ENCODE measurements around the gene ATAD3C.

Gene ATAD3C, protein sequence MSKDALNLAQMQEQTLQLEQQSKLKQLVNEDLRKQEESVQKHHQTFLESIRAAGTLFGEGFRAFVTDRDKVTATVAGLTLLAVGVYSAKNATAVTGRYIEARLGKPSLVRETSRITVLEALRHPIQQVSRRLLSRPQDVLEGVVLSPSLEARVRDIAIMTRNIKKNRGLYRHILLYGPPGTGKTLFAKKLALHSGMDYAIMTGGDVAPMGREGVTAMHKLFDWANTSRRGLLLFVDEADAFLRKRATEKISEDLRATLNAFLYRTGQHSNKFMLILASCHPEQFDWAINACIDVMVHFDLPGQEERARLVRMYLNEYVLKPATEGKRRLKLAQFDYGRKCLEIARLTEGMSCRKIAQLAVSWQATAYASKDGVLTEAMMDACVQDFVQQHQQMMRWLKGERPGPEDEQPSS

DNA sequence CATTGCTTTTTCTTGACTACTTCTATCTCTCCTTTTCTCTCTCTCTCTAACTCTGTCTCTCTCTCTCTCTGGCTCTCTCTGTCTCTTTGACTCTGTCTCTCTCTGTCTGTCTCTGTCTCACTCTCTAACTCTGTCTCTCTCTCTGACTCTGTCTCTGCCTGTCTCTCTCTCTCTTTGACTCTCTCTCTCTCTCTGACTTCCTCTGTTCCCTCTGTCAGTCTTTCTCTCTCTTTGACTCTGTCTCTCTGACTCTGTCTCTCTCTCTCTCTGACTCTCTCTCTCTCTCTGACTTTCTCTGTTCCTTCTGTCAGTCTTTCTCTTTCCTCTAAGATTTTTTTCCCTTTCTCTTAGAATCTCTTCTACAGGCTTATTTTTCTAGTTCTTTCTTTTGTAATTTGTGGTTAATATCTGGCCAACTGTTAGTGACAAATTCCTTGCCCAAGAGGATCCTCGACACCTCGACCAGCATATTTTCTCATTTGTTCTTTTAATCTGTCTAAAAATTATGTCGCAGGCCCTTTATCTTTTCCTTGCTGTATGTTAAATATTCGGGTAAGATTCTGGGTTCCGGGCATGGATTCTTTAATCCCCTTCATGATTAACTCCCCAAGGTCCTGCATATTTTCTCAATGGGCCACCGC, at the start of gene ATAD3C:
Gene ATAD3C, plus strand, starts transcription at position 591 of the 641 bp plus-strand sequence. CDS start 995 bp downstream, outside the sequence.
- H3K27ac ChIP-seq, result no peak within 1 kb of the TSS
- TF ChIP-seq, protein P1, sequence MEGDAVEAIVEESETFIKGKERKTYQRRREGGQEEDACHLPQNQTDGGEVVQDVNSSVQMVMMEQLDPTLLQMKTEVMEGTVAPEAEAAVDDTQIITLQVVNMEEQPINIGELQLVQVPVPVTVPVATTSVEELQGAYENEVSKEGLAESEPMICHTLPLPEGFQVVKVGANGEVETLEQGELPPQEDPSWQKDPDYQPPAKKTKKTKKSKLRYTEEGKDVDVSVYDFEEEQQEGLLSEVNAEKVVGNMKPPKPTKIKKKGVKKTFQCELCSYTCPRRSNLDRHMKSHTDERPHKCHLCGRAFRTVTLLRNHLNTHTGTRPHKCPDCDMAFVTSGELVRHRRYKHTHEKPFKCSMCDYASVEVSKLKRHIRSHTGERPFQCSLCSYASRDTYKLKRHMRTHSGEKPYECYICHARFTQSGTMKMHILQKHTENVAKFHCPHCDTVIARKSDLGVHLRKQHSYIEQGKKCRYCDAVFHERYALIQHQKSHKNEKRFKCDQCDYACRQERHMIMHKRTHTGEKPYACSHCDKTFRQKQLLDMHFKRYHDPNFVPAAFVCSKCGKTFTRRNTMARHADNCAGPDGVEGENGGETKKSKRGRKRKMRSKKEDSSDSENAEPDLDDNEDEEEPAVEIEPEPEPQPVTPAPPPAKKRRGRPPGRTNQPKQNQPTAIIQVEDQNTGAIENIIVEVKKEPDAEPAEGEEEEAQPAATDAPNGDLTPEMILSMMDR (IDR thresholded peaks at IDR 0.05), result no peak
- no peak for TF ChIP-seq ZFX (IDR thresholded peaks at IDR 0.05; ENCODE audit: borderline replicate concordance)

DNA sequence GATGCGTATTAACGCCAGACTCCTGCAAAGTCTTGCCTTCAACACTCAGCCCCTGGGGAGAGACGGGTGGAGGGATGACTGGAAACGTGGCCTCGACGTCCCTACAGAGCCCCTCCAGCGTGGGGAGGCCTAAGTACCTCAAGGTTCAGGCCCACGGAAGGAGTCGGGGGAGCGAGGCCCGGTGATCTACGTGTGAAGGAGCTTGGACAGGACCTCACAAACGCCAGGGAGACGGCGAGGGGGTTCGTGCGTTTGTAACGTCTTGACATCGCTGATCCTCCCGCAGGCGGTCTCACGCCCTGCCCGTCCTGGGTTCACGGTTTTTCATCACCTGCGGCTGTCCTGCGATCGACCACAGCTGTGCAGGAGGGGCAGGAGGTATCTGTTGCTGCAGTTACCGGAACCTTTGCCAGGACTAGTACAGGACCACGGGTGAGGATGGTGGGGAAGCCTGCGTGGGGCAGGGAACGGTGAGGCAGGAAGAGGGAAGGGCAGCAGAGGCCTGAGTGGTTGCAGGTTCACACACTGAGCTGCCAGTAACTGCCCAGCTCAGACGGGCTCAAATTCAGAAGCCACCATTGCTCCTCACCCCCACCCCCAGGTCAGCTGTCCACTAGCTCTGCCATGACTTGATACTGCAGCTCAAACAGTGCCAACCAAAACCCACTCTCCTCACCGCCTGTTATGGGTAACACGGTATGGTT, 49.5 kb upstream of the ATAD3C start:
- TF ChIP-seq ZFX (IDR thresholded peaks at IDR 0.05; ENCODE audit: borderline replicate concordance), result no peak
- TF ChIP-seq, protein P1 (IDR thresholded peaks at IDR 0.05), result no peak
- H3K27ac ChIP-seq, result peak overlapping the region; percentile 80

DNA sequence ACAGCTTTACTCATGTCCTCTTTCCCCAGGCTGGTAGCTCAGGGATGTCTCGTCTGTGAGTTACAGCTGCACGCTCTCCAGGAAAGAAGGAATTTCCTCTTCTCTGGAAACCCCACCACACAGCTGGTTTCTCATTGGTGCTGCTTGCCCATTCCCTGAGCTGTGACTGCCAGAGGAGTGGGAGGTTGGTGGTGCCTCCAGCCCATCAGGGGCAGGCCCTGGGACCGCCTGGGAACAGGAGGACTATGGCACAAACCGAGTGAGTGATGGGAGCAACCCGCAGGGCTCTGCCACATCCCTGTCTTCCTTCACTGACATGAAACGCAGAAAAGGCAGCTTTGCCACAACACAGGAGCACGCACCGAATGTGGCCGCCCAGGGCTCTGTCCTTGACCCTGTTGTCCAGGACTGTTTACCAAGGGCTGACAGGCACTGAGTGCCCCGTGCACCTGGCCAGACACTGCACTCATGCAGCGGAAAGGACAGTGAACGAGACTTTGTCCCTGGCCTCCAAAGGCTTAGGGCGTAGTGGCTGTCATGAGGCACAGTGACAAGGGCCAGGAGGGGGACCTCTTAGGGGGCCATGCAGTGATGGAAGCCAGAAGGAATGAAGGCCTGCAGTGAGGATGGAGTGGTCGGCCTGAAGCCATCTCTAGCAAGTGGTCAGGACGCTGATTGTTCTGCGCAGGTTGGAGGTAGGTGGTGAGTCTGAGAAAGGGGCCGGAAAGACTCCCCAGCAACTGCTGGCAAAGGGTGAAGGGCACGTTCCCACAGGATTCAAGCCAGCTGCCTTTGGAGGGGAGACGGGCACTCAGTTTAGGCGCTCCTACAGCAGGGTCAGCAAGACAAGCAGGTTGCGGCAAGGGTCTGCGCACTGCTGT, 48.7 kb upstream of the ATAD3C start:
- peak overlapping the region; percentile 80 for H3K27ac ChIP-seq
- TF ChIP-seq, protein P1 (IDR thresholded peaks at IDR 0.05), result no peak
- no peak for TF ChIP-seq ZFX (IDR thresholded peaks at IDR 0.05; ENCODE audit: borderline replicate concordance)

DNA sequence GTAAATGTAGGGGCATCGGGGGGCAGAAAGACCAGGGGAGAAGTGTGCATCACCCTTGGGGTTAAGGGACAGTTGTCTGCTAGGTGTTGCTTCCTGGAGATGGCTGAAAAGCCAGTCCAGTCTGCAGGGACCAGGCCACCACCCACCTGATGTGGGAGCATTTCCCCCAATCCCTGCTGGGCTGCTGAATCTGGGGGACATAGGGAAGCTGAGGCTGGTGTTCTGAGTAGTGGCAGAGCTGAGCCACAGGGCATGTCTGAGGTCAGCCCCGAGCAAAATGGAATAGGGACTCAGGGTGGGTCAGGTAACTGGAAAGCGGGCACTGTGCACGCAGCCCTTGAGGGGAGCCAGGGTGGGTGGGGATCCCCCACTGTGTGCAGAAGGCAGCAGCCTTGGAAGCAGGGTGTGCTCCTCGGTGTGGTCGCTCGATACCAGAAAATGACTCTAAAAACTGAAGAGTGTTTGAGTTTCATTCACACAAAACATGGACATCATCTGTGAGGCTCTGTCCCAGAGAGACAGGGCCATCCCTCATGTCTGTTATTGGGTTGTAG, 48.0 kb upstream of the ATAD3C start:
- TF ChIP-seq, protein P1 (IDR thresholded peaks at IDR 0.05), result no peak
- TF ChIP-seq ZFX (IDR thresholded peaks at IDR 0.05; ENCODE audit: borderline replicate concordance), result no peak
- peak overlapping the region; percentile 80 for H3K27ac ChIP-seq

DNA sequence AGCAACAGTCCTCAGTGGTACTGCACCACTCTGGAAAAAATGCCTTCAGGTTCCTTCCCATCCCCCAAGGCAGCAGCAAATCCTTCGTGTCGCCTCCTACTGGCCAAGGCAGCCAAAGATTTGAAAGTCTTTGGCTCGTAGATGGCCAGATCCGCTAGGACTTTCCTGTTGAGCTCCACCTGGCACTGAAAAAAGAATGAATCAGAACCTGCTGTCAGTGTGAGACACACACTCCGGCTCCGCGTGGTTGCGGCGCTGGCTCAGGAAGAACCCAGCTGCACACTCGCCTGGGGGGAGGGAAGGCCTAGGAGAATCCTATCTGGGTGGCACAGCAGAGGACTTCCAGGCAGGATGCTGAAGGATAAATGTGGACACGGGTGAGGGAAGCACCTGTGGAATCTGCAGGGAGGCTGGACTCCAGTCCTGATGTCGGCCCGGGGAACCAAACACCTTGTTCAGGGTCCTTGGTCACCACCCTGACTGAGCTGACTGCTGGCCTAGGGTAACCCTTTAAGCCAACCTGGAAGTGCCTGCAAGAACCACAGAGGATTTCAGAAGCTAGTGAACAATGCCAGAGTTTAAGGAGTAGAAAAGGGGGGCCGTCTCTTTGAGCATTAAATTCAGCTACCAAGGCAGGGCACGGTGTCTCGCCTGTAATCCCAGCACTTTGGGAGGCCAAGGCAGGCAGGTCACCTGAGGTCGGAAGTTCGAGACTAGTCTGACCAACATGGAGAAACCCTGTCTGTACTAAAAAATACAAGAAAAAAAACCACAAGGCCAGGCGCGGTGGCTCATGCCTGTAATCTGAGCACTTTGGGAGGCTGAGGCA, 47.2 kb upstream of the ATAD3C start:
- H3K27ac ChIP-seq, result peak overlapping the region; percentile 80
- no peak for TF ChIP-seq ZFX (IDR thresholded peaks at IDR 0.05; ENCODE audit: borderline replicate concordance)
- TF ChIP-seq, protein P1 (IDR thresholded peaks at IDR 0.05), result peak; percentile 87

DNA sequence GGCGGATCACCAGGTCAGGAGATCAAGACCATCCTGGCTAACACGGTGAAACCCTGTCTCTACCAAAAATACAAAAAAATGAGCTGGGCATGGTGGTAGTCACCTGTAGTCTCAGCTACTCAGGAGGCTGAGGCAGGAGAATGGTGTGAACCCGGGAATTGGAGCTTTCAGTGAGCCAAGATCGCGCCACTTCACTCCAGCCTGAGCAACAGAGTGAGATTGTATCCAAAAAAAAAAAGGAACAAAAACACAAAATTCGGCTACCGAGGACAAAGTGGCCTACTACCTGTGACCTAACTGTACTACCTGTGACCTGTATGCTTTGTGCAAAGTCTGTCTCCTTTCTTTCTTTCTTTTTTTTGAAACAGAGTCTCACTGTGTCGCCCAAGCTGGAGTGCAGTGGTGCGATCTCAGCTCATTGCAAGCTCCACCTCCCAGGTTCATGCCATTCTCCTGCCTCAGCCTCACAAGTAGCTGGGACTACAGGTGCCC, 46.5 kb upstream of the ATAD3C start:
- H3K27ac ChIP-seq, result peak overlapping the region; percentile 80

Data from 22Rv1 (cell line).